Measurements from ENCODE around the gene ATP5PO.

- TF ChIP-seq CTCF (conservative IDR thresholded peaks at IDR 0.05; ENCODE audit: low read depth, low read length) (no peak), EZH2 (IDR thresholded peaks at IDR 0.05; ENCODE audit: borderline replicate concordance, low read depth, low read length, poor library complexity, severe bottlenecking) (no peak)
Measured at GRCh38 chr21:33947451-33948095, 32.0 kb upstream of the ATP5PO start.

Measured in A673 (cell line).